Spleen (tissue), 11 donors: ENCODE measurements around the gene HPCAL1. TPM values are rescaled to one million over a fixed set of nuclear protein-coding genes. Genes with fewer than 3 reads are reported as not detected.
"Not testable (repeated sequence)": the region's sequence is repeated elsewhere in the genome, so short reads cannot be mapped to it uniquely, and the experiment has no call there.

ENCODE experiments used
- DNase-seq: peaks from one replicate; pipeline ENCODE4 v3.0.0-alpha.2; 2020
- H3K27ac ChIP-seq, 8 donors: fragments of 200-600 bp; sonication (generic) in 7 of 8; 1 replicate in 4 of 8; 2 replicates in 4 of 8; pipeline versions ENCODE4 v1.5.0 to v1.8.0; 2016 to 2021; ENCODE audit warnings: inconsistent platforms in 4 of 8, mild to moderate bottlenecking in 4 of 8, moderate library complexity in 1 of 8
- H3K27me3 ChIP-seq, 7 donors: fragments of 200-600 bp; sonication (generic) in 6 of 7; replicated peaks in 1 of 7; 1 replicate in 4 of 7; 2 replicates in 3 of 7; pipeline versions ENCODE4 v1.5.0 to v1.8.0; 2016 to 2021; ENCODE audit warnings: inconsistent platforms in 3 of 7, mild to moderate bottlenecking in 1 of 7
- H3K36me3 ChIP-seq, 6 donors: fragments of 200-600 bp; sonication (generic) in 5 of 6; 1 replicate in 4 of 6; 2 replicates in 2 of 6; pipeline versions ENCODE4 v1.5.0 to v1.8.0; 2016 to 2021; ENCODE audit warnings: inconsistent platforms in 2 of 6
- H3K4me1 ChIP-seq, 6 donors: fragments of 200-600 bp; sonication (generic) in 5 of 6; 1 replicate in 3 of 6; 2 replicates in 3 of 6; pipeline versions ENCODE4 v1.5.0 to v1.8.0; 2016 to 2021; ENCODE audit warnings: inconsistent platforms in 3 of 6
- H3K4me3 ChIP-seq, 8 donors: fragments of 200-600 bp; sonication (generic) in 7 of 8; 1 replicate in 4 of 8; 2 replicates in 4 of 8; pipeline versions ENCODE4 v1.5.0 to v1.8.0; 2016 to 2021; ENCODE audit warnings: inconsistent platforms in 4 of 8, mild to moderate bottlenecking in 4 of 8, moderate library complexity in 2 of 8
- H3K9me3 ChIP-seq, 8 donors: fragments of 200-600 bp; sonication (generic) in 7 of 8; 1 replicate in 4 of 8; 2 replicates in 4 of 8; pipeline versions ENCODE4 v1.5.0 to v1.8.0; 2016 to 2021; ENCODE audit warnings: inconsistent platforms in 4 of 8
- CTCF ChIP-seq, 11 experiments: fragments of 200-600 bp in 7 of 11; fragments of 450-650 bp in 4 of 11; sonication (generic) in 4 of 11; IDR thresholded peaks in 8 of 11; conservative IDR thresholded peaks in 3 of 11; 1 replicate in 7 of 11; 2 replicates in 4 of 11; pipeline versions ENCODE4 v1.4.0 to v1.8.0; 2016 to 2021; ENCODE audit warnings: antibody characterized with exemption in 11 of 11, inconsistent platforms in 4 of 11, mild to moderate bottlenecking in 1 of 11
- POLR2A ChIP-seq, 3 donors: fragments of 450-650 bp; IDR thresholded peaks; one replicate each; pipeline ENCODE4 v1.5.1; 2017; ENCODE audit warnings: antibody characterized with exemption in 3 of 3, mild to moderate bottlenecking in 1 of 3
- POLR2AphosphoS5 ChIP-seq, 3 donors: sonication (generic); formaldehyde crosslinking; IDR thresholded peaks; one replicate each; pipeline ENCODE4 v1.5.1; 2017; ENCODE audit warnings: antibody characterized with exemption in 3 of 3
- WGBS, 5 donors: extraction: QIAGEN DNeasy Blood & Tissue Kit in 3 of 5; methylation state at CpG; one replicate each; pipeline versions ENCODE4 v1.1.5 to v1.1.7; 2013 to 2018; 5-methylcytosine and 5-hydroxymethylcytosine counted together
- intact Hi-C: fragments of 100-400 bp; cut with DNase I; formaldehyde crosslinking; loops from one replicate; pipeline ENCODE4 v1.15.0; 2023; ENCODE audit warnings: low total_unique reads
- polyA plus RNA-seq, 3 donors: library from polyadenylated mRNA; stranded (reverse); fragments of 200-250 nt; gene quantifications; one replicate each; pipeline ENCODE4 v1.2.1, GENCODE V29; 2013
- total RNA-seq, 7 donors: library from RNA; depleted of rRNA in 3 of 7; stranded (reverse); fragments of >200 nt in 3 of 7; fragmentation: NEBNext Ultra II Directional in 4 of 7; extraction: Animal tissue kit (Norgen Biotek cat#: 25700) in 4 of 7; gene quantifications; one replicate each; pipeline versions ENCODE4 v1.1.0 to v1.2.1, GENCODE V29; 2016 to 2021
- donor health status: healthy with polysubstance abuse.
- donor health status: DM: no; HTN: no; CAD: no; lungs with moderate emphysema.
- donor health status: DM: no; HTN: no; CAD: no.
- donor health status: Bipolar disorder and iron deficiency.
- donor health status: healthy.
- donor health status: DM: no; HTN: no; CAD: no.
- donor health status: DM: yes; HTN: yes; CAD: no.

The HPCAL1 gene
- total and polyA plus RNA-seq, 10 donors = 41.9 to 80.6 (median 57.7) TPM

DNA sequence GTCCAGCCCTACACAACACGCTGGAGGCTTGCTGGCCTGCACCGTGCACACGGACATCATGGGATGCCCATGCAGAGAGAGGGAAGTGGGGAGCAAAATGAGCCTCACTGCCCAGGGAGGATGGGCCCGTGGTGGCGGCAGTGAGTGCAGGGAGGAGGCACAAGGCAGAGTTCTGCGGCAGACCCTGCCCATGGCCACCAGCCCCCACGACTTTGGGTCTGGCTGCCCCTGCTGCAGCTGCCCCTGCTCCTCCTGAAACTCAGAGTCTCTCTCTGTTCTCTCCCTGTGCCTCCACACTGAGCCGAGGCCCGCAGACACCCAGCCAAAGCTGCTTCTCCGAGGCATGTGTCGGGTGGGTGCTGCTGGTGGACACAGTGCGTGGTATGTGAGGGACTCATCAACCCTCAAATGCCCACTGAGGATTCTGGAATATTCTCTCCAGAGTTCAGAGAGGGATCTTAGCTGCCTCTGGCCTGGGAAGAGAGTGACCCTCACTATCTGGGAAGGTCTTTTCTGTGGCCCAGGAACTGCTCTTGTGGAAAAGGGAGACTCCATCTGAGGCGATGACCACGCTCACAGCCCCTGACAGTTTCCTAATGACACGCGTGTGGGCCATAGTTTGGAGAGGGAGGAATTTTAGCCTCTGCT is 45.1 kb upstream of the HPCAL1 start:
- no peak for DNase-seq

GRCh38 chr2:10258326-10258725 is 44.4 kb upstream of the HPCAL1 start:
- TF ChIP-seq POLR2AphosphoS5 (IDR thresholded peaks at IDR 0.05) = no peak
- TF ChIP-seq POLR2A (IDR thresholded peaks at IDR 0.05) = no peak
- TF ChIP-seq CTCF (IDR thresholded peaks at IDR 0.05 in 8 of 11, conservative IDR thresholded peaks at IDR 0.05 in 3 of 11) = no peak
- H3K9me3 ChIP-seq = no peaks in the 10 kb centered on the region
- DNase-seq = peak; percentile 8
- H3K4me3 ChIP-seq = no peak overlapping the region
- peaks cover 0 to 11% (median 0%) of the 10 kb centered on the region in 7 donors for H3K27me3 ChIP-seq
- intact Hi-C loops = no loop called here
- peaks cover 0 to 13% (median 0%) of the 10 kb centered on the region in 6 donors for H3K4me1 ChIP-seq
- no peak overlapping the region for H3K27ac ChIP-seq
- 66 to 88% (median 79%) methylated on average over 5 of the region's 5 CpGs for WGBS, 5 donors
- H3K36me3 ChIP-seq = no peaks in the 10 kb centered on the region

More for the DNA sequence above, 45.1 kb upstream of the HPCAL1 start:
- 84 to 95% (median 89%) methylated on average over 13 to 16 of the region's 16 CpGs for WGBS, 5 donors
- H3K27me3 ChIP-seq = peaks cover 0 to 18% (median 0%) of the 10 kb centered on the region in 7 donors
- no peak overlapping the region for H3K27ac ChIP-seq
- intact Hi-C loops = no loop called here
- H3K4me3 ChIP-seq = no peak overlapping the region
- TF ChIP-seq POLR2AphosphoS5 (IDR thresholded peaks at IDR 0.05) (no peak), POLR2A (IDR thresholded peaks at IDR 0.05) (no peak)
- no peaks in the 10 kb centered on the region for H3K36me3 ChIP-seq
- H3K4me1 ChIP-seq = peaks cover 0 to 13% (median 0%) of the 10 kb centered on the region in 6 donors
- H3K9me3 ChIP-seq = no peaks in the 10 kb centered on the region

GRCh38 chr2:10258726-10259125 is 44.0 kb upstream of the HPCAL1 start:
- no peak overlapping the region for H3K4me3 ChIP-seq
- H3K4me1 ChIP-seq = peaks cover 0 to 13% (median 0%) of the 10 kb centered on the region in 6 donors
- H3K27me3 ChIP-seq = peaks cover 0 to 7% (median 0%) of the 10 kb centered on the region in 7 donors
- no peaks in the 10 kb centered on the region for H3K36me3 ChIP-seq
- TF ChIP-seq POLR2A (IDR thresholded peaks at IDR 0.05) (no peak), CTCF (IDR thresholded peaks at IDR 0.05 in 8 of 11, conservative IDR thresholded peaks at IDR 0.05 in 3 of 11) (no peak), POLR2AphosphoS5 (IDR thresholded peaks at IDR 0.05) (no peak)
- H3K9me3 ChIP-seq = no peaks in the 10 kb centered on the region
- intact Hi-C loops = no loop called here
- H3K27ac ChIP-seq = no peak overlapping the region
- peak; percentile 21 for DNase-seq
- 75 to 91% (median 90%) methylated on average over 3 of the region's 3 CpGs for WGBS, 5 donors

GRCh38 chr2:10260130-10260529 is 42.6 kb upstream of the HPCAL1 start:
- no peak for DNase-seq
- Histone ChIP-seq H3K4me3 (no peak overlapping the region), H3K27ac (no peak overlapping the region), H3K27me3 (peaks cover 0 to 6% (median 0%) of the 10 kb centered on the region in 7 donors), H3K4me1 (peaks cover 0 to 12% (median 0%) of the 10 kb centered on the region in 6 donors), H3K36me3 (no peaks in the 10 kb centered on the region), H3K9me3 (no peaks in the 10 kb centered on the region)
- 78 to 92% (median 84%) methylated on average over 12 of the region's 12 CpGs for WGBS, 5 donors
- TF ChIP-seq POLR2AphosphoS5 (IDR thresholded peaks at IDR 0.05) = no peak
- no peak for TF ChIP-seq POLR2A (IDR thresholded peaks at IDR 0.05)
- TF ChIP-seq CTCF (IDR thresholded peaks at IDR 0.05 in 8 of 11, conservative IDR thresholded peaks at IDR 0.05 in 3 of 11) = no peak
- intact Hi-C loops = no loop called here

- intact Hi-C loops, H3K27ac ChIP-seq, H3K27me3 ChIP-seq, DNase-seq, H3K4me3 ChIP-seq, H3K4me1 ChIP-seq, H3K36me3 ChIP-seq, H3K9me3 ChIP-seq: not testable (repeated sequence)
- 87 to 99% (median 90%) methylated on average over 2 to 5 of the region's 5 CpGs for WGBS, 5 donors
Measured at GRCh38 chr2:10263526-10263925, 39.2 kb upstream of the HPCAL1 start.
